Suprapubic skin (tissue), 4 donors: ENCODE data around the gene SCCPDH. TPM values are rescaled to one million over a fixed set of nuclear protein-coding genes. Genes with fewer than 3 reads are reported as not detected.

ENCODE experiments used
- DNase-seq, 2 donors: peaks; one replicate each; pipeline ENCODE4 v3.0.0-alpha.2; 2019; ENCODE audit warnings: low spot score in 2 of 2
- H3K27ac ChIP-seq: fragments of 200-600 bp; sonication (generic); one replicate; pipeline ENCODE4 v1.5.1; 2019
- H3K27me3 ChIP-seq: fragments of 200-600 bp; sonication (generic); one replicate; pipeline ENCODE4 v1.5.1; 2019
- H3K36me3 ChIP-seq: fragments of 200-600 bp; sonication (generic); one replicate; pipeline ENCODE4 v1.5.1; 2019
- H3K4me1 ChIP-seq: fragments of 200-600 bp; sonication (generic); one replicate; pipeline ENCODE4 v1.5.1; 2019
- H3K4me3 ChIP-seq: fragments of 200-600 bp; sonication (generic); one replicate; pipeline ENCODE4 v1.5.1; 2019; ENCODE audit warnings: mild to moderate bottlenecking
- H3K9me3 ChIP-seq: fragments of 200-600 bp; sonication (generic); one replicate; pipeline ENCODE4 v1.5.1; 2019
- EP300 ChIP-seq: sonication (generic); formaldehyde crosslinking; IDR thresholded peaks from one replicate; pipeline ENCODE4 v1.6.1; 2017; ENCODE audit warnings: antibody characterized with exemption
- POLR2A ChIP-seq, 2 donors: fragments of 450-650 bp; IDR thresholded peaks; one replicate each; pipeline ENCODE4 v1.6.1; 2017; ENCODE audit warnings: antibody characterized with exemption in 2 of 2, mild to moderate bottlenecking in 2 of 2, moderate library complexity in 2 of 2
- POLR2AphosphoS5 ChIP-seq, 3 donors: sonication (generic); formaldehyde crosslinking; IDR thresholded peaks; one replicate each; pipeline ENCODE4 v1.6.1; 2017; ENCODE audit warnings: antibody characterized with exemption in 3 of 3
- WGBS: methylation state at CpG from one replicate; pipeline ENCODE4 v1.1.5; 2018; 5-methylcytosine and 5-hydroxymethylcytosine counted together
- total RNA-seq, 4 donors: library from RNA; depleted of rRNA; stranded (reverse); fragments of >200 nt; gene quantifications; one replicate each; pipeline ENCODE4 v1.1.0, GENCODE V29; 2016
- TF ChIP-seq, protein P1 (sequence below), 2 donors: fragments of 200-600 bp in 1 of 2; fragments of 450-650 bp in 1 of 2; sonication (generic) in 1 of 2; IDR thresholded peaks; one replicate each; pipeline ENCODE4 v1.5.1; 2016 to 2019; ENCODE audit warnings: antibody characterized with exemption in 2 of 2, mild to moderate bottlenecking in 1 of 2, moderate library complexity in 1 of 2

SCCPDH gene
- total RNA-seq, 4 donors from 2014 or later: 4.0 to 11.2 (median 10.0) TPM

DNA sequence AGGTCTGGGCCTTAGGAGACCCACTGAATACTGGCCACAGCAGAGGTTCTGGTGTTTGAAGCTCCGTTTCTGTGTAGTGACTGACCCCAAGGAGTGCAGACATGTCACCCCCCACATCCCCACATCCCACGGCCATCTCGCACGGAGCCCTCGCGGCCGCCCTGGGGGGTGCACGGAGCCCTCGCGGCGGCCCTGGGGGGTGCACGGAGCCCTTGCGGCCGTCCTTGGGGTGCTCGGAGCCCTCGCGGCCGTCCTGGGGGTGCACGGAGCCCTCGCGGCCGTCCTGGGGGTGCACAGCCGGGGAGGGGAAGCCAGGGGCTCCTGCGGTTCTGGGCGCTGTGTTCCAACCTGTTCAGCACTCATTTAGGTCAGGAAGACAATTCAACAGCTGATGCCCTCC lies 68.4 kb downstream of the SCCPDH start:
- WGBS: 81% methylated on average over 10 of the region's 25 CpGs

DNA sequence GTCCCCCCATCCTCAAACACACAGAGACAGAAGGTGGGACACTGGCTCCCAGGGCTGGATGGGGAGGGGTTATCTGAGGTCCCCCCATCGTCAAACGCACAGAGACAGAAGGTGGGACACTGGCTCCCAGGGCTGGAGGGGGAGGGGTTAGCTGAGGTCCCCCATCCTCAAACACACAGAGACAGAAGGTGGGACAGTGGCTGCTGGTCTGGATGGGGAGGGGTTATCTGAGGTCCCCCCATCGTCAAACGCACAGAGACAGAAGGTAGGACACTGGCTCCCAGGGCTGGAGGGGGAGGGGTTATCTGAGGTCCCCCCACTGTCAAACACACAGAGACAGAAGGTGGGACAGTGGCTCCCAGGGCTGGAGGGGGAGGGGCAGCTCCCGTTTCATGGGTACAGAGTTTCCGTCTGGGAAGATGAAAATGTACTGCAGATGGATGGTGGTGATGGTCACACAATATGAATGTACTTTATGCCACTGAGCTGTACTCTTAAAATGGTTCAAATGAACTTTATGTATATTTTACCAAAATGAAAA lies 69.2 kb downstream of the SCCPDH start:
- DNase-seq: peak in 1 of 2 donors; percentile 43
- no peak overlapping the region for H3K4me3 ChIP-seq
- no peak overlapping the region for H3K27ac ChIP-seq
- no peaks in the 10 kb centered on the region for H3K9me3 ChIP-seq
- TF ChIP-seq, protein P1, sequence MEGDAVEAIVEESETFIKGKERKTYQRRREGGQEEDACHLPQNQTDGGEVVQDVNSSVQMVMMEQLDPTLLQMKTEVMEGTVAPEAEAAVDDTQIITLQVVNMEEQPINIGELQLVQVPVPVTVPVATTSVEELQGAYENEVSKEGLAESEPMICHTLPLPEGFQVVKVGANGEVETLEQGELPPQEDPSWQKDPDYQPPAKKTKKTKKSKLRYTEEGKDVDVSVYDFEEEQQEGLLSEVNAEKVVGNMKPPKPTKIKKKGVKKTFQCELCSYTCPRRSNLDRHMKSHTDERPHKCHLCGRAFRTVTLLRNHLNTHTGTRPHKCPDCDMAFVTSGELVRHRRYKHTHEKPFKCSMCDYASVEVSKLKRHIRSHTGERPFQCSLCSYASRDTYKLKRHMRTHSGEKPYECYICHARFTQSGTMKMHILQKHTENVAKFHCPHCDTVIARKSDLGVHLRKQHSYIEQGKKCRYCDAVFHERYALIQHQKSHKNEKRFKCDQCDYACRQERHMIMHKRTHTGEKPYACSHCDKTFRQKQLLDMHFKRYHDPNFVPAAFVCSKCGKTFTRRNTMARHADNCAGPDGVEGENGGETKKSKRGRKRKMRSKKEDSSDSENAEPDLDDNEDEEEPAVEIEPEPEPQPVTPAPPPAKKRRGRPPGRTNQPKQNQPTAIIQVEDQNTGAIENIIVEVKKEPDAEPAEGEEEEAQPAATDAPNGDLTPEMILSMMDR (IDR thresholded peaks at IDR 0.05): no peak
- H3K27me3 ChIP-seq: peaks cover 8% of the 10 kb centered on the region
- WGBS: 36% methylated on average over 6 of the region's 6 CpGs
- H3K36me3 ChIP-seq: no peaks in the 10 kb centered on the region
- peaks cover 30% of the 10 kb centered on the region for H3K4me1 ChIP-seq

More for the DNA sequence above, 68.4 kb downstream of the SCCPDH start:
- H3K4me3 ChIP-seq: no peak overlapping the region
- DNase-seq: peak in 1 of 2 donors; percentile 28
- H3K36me3 ChIP-seq: no peaks in the 10 kb centered on the region
- peaks cover 8% of the 10 kb centered on the region for H3K27me3 ChIP-seq
- TF ChIP-seq POLR2A (IDR thresholded peaks at IDR 0.05) (no peak), EP300 (no peak), POLR2AphosphoS5 (IDR thresholded peaks at IDR 0.05) (no peak)
- TF ChIP-seq, protein P1 (IDR thresholded peaks at IDR 0.05): no peak
- no peak overlapping the region for H3K27ac ChIP-seq
- H3K9me3 ChIP-seq: no peaks in the 10 kb centered on the region
- H3K4me1 ChIP-seq: peaks cover 30% of the 10 kb centered on the region

DNA sequence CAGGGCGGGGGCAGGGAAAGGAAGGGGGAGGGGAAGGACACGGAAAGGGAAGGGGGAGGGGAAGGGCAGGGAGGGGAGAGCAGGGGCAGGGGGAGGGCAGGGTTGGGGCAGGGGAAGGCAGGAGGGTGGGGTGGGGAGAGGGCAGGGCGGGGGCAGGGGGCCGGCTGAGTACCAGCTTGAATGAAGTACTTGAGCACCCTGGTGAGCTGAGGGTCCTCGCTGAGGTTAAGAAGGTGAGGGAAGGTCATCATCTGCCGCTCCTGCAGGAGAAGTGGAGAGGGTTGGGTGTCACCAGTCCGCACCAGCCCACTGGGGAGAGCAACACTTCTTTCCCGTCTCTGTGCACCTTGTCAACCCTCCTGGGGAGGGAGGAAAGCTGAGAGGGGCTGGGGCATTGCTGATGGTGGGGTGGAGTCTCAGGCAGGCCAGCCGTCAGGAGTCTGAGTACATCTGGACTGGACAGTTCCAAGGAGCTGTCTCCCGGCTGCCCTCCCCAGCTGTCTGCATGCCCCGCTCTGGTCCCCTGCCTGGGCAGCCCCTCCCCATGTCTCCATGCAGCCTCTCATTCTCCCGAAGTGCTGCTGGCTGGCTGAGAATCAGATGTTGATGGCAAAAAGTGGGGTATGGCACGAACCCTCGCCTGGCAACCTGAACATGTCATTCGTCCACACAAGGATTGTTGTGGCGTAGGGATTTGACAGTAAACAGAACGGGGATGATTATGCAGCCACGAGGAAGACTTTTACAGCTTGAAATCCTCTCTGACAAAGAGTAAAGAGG lies 70.0 kb downstream of the SCCPDH start:
- H3K36me3 ChIP-seq: no peaks in the 10 kb centered on the region
- H3K27ac ChIP-seq: no peak overlapping the region
- peaks cover 24% of the 10 kb centered on the region for H3K4me1 ChIP-seq
- no peaks in the 10 kb centered on the region for H3K9me3 ChIP-seq
- peaks cover 8% of the 10 kb centered on the region for H3K27me3 ChIP-seq
- no peak overlapping the region for H3K4me3 ChIP-seq
- peak in 1 of 2 donors; percentile 78 for DNase-seq
- WGBS: 39% methylated on average over 15 of the region's 18 CpGs
- TF ChIP-seq POLR2AphosphoS5 (IDR thresholded peaks at IDR 0.05): no peak
- TF ChIP-seq, protein P1 (IDR thresholded peaks at IDR 0.05): no peak
- no peak for TF ChIP-seq POLR2A (IDR thresholded peaks at IDR 0.05)
- no peak for TF ChIP-seq EP300

DNA sequence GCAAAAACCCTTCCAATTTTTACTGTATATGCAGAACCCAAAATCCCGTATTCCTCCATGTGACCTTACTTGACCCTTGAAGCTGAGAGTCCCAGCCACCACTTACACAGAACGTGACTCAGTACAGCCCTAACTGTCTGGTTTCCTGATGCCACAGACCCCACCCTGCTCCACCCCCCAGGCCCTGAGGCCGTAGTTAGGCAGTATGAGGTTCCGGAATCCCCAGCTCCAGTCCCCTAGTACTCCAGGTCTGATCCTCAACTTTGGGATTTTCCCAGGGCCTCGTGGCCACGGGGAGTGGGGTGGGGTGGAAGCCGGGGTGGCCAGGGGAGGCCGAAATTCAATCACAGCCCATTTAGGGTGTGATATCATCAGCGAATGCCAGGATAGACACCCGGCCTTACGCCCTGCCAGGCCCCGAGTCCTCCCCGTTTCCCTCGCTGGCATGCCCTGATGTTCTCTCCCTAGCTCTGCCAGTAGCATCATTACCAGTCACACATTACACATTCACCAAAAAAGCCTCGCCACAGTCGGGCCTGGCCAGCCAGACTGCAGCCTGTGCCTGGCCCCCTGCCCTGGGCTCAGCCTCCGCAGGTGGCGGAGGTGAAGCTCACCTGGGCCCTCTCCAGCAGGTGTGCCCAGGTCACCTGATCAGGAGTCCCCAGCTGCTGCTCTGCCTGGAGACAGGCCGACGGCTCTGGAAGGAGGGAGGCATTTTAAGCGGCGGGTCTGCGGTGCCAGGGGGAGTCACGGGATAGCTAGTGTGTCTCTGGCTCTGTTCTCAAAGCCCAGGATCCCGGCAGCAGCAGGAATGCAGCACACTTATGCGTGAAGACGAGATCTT lies 70.8 kb downstream of the SCCPDH start:
- H3K4me1 ChIP-seq: peaks cover 23% of the 10 kb centered on the region
- peaks cover under 1% of the 10 kb centered on the region for H3K27me3 ChIP-seq
- H3K4me3 ChIP-seq: no peak overlapping the region
- H3K9me3 ChIP-seq: no peaks in the 10 kb centered on the region
- H3K27ac ChIP-seq: no peak overlapping the region
- TF ChIP-seq, protein P1 (IDR thresholded peaks at IDR 0.05): no peak
- TF ChIP-seq POLR2A (IDR thresholded peaks at IDR 0.05) (no peak), POLR2AphosphoS5 (IDR thresholded peaks at IDR 0.05) (no peak), EP300 (no peak)
- WGBS: 38% methylated on average over 23 of the region's 27 CpGs
- no peaks in the 10 kb centered on the region for H3K36me3 ChIP-seq
- DNase-seq: peak in 1 of 2 donors; percentile 74
